Thoracic aorta (tissue), 2 donors: ENCODE data around the gene ALDH3B2. TPM values are rescaled to one million over a fixed set of nuclear protein-coding genes. Genes with fewer than 3 reads are reported as not detected.
A peak's percentile ranks its signal among the peaks of the same experiment; 100 is the strongest.

Experiments
- ATAC-seq: fragments of 150-250 bp; one replicate; pipeline ENCODE4 v1.8.0; 2017; ENCODE audit warnings: low read depth; ENCODE audit not compliant: insufficient number of reproducible peaks, low FRiP score
- DNase-seq: peaks from one replicate; pipeline ENCODE4 v3.0.0-alpha.2; 2020; ENCODE audit warnings: low spot score
- H3K27ac ChIP-seq, 2 donors: fragments of 200-600 bp; sonication (generic); 1 replicate in 1 of 2; 2 replicates in 1 of 2; pipeline ENCODE4 v1.5.1; 2016; ENCODE audit warnings: mild to moderate bottlenecking in 2 of 2, moderate library complexity in 2 of 2
- H3K27me3 ChIP-seq: fragments of 200-600 bp; sonication (generic); replicated peaks from 2 replicates; pipeline ENCODE4 v1.6.0; 2016; ENCODE audit warnings: mild to moderate bottlenecking; ENCODE audit not compliant: insufficient read depth
- H3K36me3 ChIP-seq: fragments of 200-600 bp; sonication (generic); one replicate; pipeline ENCODE4 v1.5.1; 2016
- H3K4me1 ChIP-seq, 2 donors: fragments of 200-600 bp; sonication (generic); 1 replicate in 1 of 2; 2 replicates in 1 of 2; pipeline versions ENCODE4 v1.5.1 to v1.6.0; 2016; ENCODE audit warnings: low read depth in 2 of 2, mild to moderate bottlenecking in 1 of 2; ENCODE audit not compliant: control insufficient read depth in 1 of 2
- H3K4me3 ChIP-seq: fragments of 200-600 bp; sonication (generic); 2 replicates; pipeline ENCODE4 v1.5.1; 2016; ENCODE audit warnings: mild to moderate bottlenecking
- H3K9me3 ChIP-seq: fragments of 200-600 bp; sonication (generic); 2 replicates; pipeline ENCODE4 v1.5.1; 2016
- CTCF ChIP-seq: fragments of 200-600 bp; sonication (generic); IDR thresholded peaks from one replicate; pipeline ENCODE4 v1.5.1; 2019; ENCODE audit warnings: antibody characterized with exemption
- total RNA-seq, 2 donors: library from RNA; depleted of rRNA; stranded (reverse); fragments of >200 nt; gene quantifications; one replicate each; pipeline versions ENCODE4 v1.1.0 to v1.2.3, GENCODE V29; 2016

ALDH3B2 gene
- total RNA-seq, 2 donors from 2014 or later, result not detected

GRCh38 chr11:67630943-67631331, 43.5 kb downstream of the ALDH3B2 start:
- no peaks in the 10 kb centered on the region for H3K9me3 ChIP-seq
- H3K27me3 ChIP-seq, result no peaks in the 10 kb centered on the region
- peak overlapping the region; percentile 86 for H3K4me3 ChIP-seq
- no peaks in the 10 kb centered on the region for H3K36me3 ChIP-seq
- DNase-seq (no peak), ATAC-seq (no peak)
- peak overlapping the region; percentile 88 to 91 for H3K27ac ChIP-seq
- peaks cover 5 to 22% of the 10 kb centered on the region in 2 donors for H3K4me1 ChIP-seq
- no peak for TF ChIP-seq CTCF

GRCh38 chr11:67630228-67630942, 44.0 kb downstream of the ALDH3B2 start:
- Histone ChIP-seq H3K9me3 (no peaks in the 10 kb centered on the region), H3K4me3 (peak overlapping the region; percentile 86), H3K36me3 (no peaks in the 10 kb centered on the region), H3K4me1 (peaks cover 5 to 22% of the 10 kb centered on the region in 2 donors), H3K27ac (peak overlapping the region; percentile 88 to 91), H3K27me3 (no peaks in the 10 kb centered on the region)
- peak; percentile 70 for TF ChIP-seq CTCF
- ATAC-seq, result peak; percentile 77
- peak; percentile 97 for DNase-seq

- DNase-seq, result peak; percentile 51
- Histone ChIP-seq H3K9me3 (no peaks in the 10 kb centered on the region), H3K4me1 (peaks cover 5 to 22% of the 10 kb centered on the region in 2 donors), H3K36me3 (no peaks in the 10 kb centered on the region), H3K27me3 (no peaks in the 10 kb centered on the region), H3K27ac (peak within 1 kb of the TSS; percentile 88 to 91), H3K4me3 (peak within 1 kb of the TSS; percentile 86)
- TF ChIP-seq CTCF, result peak; percentile 93
- ATAC-seq, result peak; percentile 78
These were observed 44.8 kb downstream of the ALDH3B2 start, which contains the start of gene NUDT8 for GRCh38 chr11:67629386-67630227. Gene NUDT8 (minus strand): TSS chr11:67629937. CDS start chr11:67629911, 26 bp downstream.

- DNase-seq, result no peak
These were observed 45.6 kb downstream of the ALDH3B2 start for GRCh38 chr11:67628710-67629385.

More at GRCh38 chr11:67628710-67629385, 45.6 kb downstream of the ALDH3B2 start:
- Histone ChIP-seq H3K9me3 (no peaks in the 10 kb centered on the region), H3K27ac (peak overlapping the region; percentile 86), H3K4me3 (peak overlapping the region; percentile 86), H3K27me3 (no peaks in the 10 kb centered on the region), H3K36me3 (no peaks in the 10 kb centered on the region), H3K4me1 (peaks cover 5 to 22% of the 10 kb centered on the region in 2 donors)
- TF ChIP-seq CTCF, result no peak
- ATAC-seq, result no peak
